DOHH2 (cell line): ENCODE results near the gene ST6GAL1.

Experiments used
- H3F3A ChIP-seq: fragments of 200-600 bp; sonication (generic), shearing (Covaris generic); 2 replicates; pipeline ENCODE4 v1.6.0; 2016; ENCODE audit warnings: antibody characterized with exemption, mild to moderate bottlenecking; ENCODE audit not compliant: control insufficient read depth, insufficient read depth
- H3K27ac ChIP-seq: fragments of 200-600 bp; sonication (generic); 2 replicates; pipeline ENCODE4 v1.5.1; 2014; ENCODE audit warnings: low read depth, mild to moderate bottlenecking, low read length, moderate library complexity
- H3K27me3 ChIP-seq: fragments of 200-600 bp; sonication (generic); 2 replicates; pipeline ENCODE4 v1.6.1; 2014; ENCODE audit warnings: mild to moderate bottlenecking, low read length, mixed read lengths; ENCODE audit not compliant: control insufficient read depth
- H3K36me3 ChIP-seq: fragments of 200-600 bp; sonication (generic); 2 replicates; pipeline ENCODE4 v1.6.1; 2014; ENCODE audit warnings: mild to moderate bottlenecking, low read length, moderate library complexity, mixed read lengths; ENCODE audit not compliant: control insufficient read depth
- H3K4me1 ChIP-seq: fragments of 200-600 bp; sonication (generic); 2 replicates; pipeline ENCODE4 v1.6.1; 2014; ENCODE audit warnings: mild to moderate bottlenecking, low read length, mixed read lengths; ENCODE audit not compliant: control insufficient read depth
- H3K4me2 ChIP-seq: fragments of 200-600 bp; sonication (generic); 2 replicates; pipeline ENCODE4 v1.6.0; 2014; ENCODE audit warnings: mild to moderate bottlenecking, low read length, moderate library complexity
- H3K4me3 ChIP-seq: fragments of 200-600 bp; sonication (generic); 2 replicates; pipeline ENCODE4 v1.5.1; 2014; ENCODE audit warnings: mild to moderate bottlenecking, low read length, mixed read lengths
- H3K79me2 ChIP-seq: fragments of 200-600 bp; sonication (generic); 2 replicates; pipeline ENCODE4 v1.6.1; 2014; ENCODE audit warnings: mild to moderate bottlenecking, low read length, mixed read lengths; ENCODE audit not compliant: control insufficient read depth
- H3K9me2 ChIP-seq: fragments of 200-600 bp; sonication (generic); replicated peaks from 2 replicates; pipeline ENCODE4 v1.6.1; 2014; ENCODE audit warnings: mild to moderate bottlenecking, low read length, mixed read lengths; ENCODE audit not compliant: control insufficient read depth
- H3K9me3 ChIP-seq: fragments of 200-600 bp; sonication (generic); 2 replicates; pipeline ENCODE4 v1.6.1; 2014; ENCODE audit warnings: antibody characterized with exemption, low read length, mixed read lengths; ENCODE audit not compliant: control insufficient read depth, insufficient read depth
- H4K20me1 ChIP-seq: fragments of 200-600 bp; sonication (generic); 2 replicates; pipeline ENCODE4 v1.6.0; 2014; ENCODE audit warnings: low read depth, mild to moderate bottlenecking, antibody characterized with exemption, low read length, moderate library complexity; ENCODE audit not compliant: control insufficient read depth, insufficient read depth
- EZH2phosphoT487 ChIP-seq: fragments of 200-600 bp; sonication (generic); IDR thresholded peaks from 2 replicates; pipeline ENCODE4 v1.6.1; 2017; ENCODE audit warnings: borderline replicate concordance, mild to moderate bottlenecking, antibody characterized with exemption, low read length, moderate library complexity, mixed read lengths
- TF ChIP-seq, protein P1 (sequence below): fragments of 200-600 bp; sonication (generic); IDR thresholded peaks from one replicate; pipeline ENCODE4 v1.5.1; 2014; ENCODE audit warnings: antibody characterized with exemption, mild to moderate bottlenecking, low read depth, low read length; ENCODE audit not compliant: poor library complexity, severe bottlenecking

The ST6GAL1 gene

DNA sequence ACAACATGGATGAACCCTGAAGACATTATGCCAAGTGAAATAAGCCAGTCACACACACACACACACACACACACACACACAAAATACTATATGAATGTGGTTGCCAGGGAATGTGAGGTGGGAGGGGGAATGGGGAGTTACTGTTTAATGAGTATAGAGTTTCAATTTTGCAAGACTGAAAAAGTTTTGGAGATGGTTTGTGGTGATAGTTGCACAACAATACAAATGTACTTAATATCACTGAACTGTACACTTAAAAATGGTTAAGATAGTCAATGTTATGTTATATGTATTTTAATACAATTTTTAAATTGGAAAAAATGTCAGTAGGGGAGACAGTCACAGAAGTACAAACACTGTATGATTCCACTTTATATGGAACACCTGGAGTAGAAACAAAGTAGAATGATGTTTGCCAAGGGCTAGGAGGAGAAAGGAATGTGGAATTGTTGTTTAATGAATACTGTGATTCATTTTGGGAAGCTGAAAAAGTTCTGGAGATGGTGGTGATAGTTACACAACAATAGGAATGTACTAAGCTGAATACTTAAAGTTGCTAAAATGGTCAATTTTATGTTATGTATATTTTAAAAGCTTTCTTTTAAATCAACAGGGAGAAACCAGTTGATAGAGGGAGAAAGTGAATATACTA, 132.3 kb downstream of the ST6GAL1 start:
- 0 out of 2 replicates have a peak, but pooled peaks cover 2% of the 10 kb centered on the region for H4K20me1 ChIP-seq
- peaks cover 89% of the 10 kb centered on the region for H3K79me2 ChIP-seq
- no peaks in the 10 kb centered on the region for H3K9me2 ChIP-seq
- no peaks in the 10 kb centered on the region for H3K27me3 ChIP-seq
- peaks cover 64% of the 10 kb centered on the region for H3F3A ChIP-seq
- peaks cover 90% of the 10 kb centered on the region for H3K36me3 ChIP-seq
- H3K27ac ChIP-seq: peak overlapping the region; percentile 98
- H3K4me2 ChIP-seq: peak overlapping the region; percentile 88
- H3K9me3 ChIP-seq: no peaks in the 10 kb centered on the region
- TF ChIP-seq, protein P1, sequence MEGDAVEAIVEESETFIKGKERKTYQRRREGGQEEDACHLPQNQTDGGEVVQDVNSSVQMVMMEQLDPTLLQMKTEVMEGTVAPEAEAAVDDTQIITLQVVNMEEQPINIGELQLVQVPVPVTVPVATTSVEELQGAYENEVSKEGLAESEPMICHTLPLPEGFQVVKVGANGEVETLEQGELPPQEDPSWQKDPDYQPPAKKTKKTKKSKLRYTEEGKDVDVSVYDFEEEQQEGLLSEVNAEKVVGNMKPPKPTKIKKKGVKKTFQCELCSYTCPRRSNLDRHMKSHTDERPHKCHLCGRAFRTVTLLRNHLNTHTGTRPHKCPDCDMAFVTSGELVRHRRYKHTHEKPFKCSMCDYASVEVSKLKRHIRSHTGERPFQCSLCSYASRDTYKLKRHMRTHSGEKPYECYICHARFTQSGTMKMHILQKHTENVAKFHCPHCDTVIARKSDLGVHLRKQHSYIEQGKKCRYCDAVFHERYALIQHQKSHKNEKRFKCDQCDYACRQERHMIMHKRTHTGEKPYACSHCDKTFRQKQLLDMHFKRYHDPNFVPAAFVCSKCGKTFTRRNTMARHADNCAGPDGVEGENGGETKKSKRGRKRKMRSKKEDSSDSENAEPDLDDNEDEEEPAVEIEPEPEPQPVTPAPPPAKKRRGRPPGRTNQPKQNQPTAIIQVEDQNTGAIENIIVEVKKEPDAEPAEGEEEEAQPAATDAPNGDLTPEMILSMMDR: no peak
- no peak for TF ChIP-seq EZH2phosphoT487
- H3K4me1 ChIP-seq: peaks cover 96% of the 10 kb centered on the region
- H3K4me3 ChIP-seq: peak overlapping the region; percentile 74

DNA sequence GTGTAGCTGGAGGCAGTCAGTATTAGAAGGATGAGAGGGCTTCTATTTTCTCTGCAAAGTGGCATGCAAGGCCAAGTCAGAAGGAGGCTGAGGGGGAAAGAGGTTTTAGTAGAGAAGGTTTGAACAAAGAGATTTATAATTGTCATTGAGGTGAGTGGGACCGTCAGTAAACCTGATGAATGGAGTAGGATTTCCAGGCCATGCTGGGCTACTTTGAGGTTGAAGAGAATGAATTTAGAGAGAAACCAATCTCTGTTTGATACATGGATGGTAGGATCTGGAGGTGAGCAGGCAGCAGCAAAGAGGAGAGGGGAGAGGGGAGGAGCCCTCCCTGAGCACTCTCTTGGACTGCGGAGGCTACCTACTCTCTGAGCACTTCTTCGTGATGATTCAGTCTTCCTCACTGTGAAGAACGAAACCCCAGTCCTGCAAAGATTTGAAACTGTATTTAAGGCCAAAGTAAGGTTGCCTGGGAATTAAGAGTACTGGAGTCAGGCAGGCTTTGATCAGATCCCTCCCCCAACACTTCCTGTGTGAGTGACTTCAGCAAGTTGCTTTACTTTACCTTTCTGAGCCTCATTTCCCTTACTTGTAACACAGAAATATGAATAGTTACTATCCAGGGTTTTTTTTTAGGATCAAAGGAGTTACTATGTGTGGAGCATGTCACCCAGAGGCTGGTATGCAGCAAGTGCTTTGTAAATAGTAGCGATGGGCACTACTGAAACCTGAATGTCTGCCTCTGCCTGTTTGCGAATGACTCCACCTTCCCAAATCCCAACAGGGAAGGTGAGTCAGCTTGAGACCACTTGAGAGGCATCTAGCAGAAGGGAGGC, 133.2 kb downstream of the ST6GAL1 start:
- peaks cover 98% of the 10 kb centered on the region for H3K4me1 ChIP-seq
- H3K4me3 ChIP-seq: peak overlapping the region; percentile 74
- H3K9me2 ChIP-seq: no peaks in the 10 kb centered on the region
- H3K4me2 ChIP-seq: peak overlapping the region; percentile 88
- H3K9me3 ChIP-seq: no peaks in the 10 kb centered on the region
- H3K27ac ChIP-seq: peak overlapping the region; percentile 98
- H4K20me1 ChIP-seq: no peaks in the 10 kb centered on the region
- H3K36me3 ChIP-seq: peaks cover 92% of the 10 kb centered on the region
- peaks cover 66% of the 10 kb centered on the region for H3F3A ChIP-seq
- no peaks in the 10 kb centered on the region for H3K27me3 ChIP-seq
- peaks cover 91% of the 10 kb centered on the region for H3K79me2 ChIP-seq
- no peak for TF ChIP-seq EZH2phosphoT487
- TF ChIP-seq, protein P1: no peak

DNA sequence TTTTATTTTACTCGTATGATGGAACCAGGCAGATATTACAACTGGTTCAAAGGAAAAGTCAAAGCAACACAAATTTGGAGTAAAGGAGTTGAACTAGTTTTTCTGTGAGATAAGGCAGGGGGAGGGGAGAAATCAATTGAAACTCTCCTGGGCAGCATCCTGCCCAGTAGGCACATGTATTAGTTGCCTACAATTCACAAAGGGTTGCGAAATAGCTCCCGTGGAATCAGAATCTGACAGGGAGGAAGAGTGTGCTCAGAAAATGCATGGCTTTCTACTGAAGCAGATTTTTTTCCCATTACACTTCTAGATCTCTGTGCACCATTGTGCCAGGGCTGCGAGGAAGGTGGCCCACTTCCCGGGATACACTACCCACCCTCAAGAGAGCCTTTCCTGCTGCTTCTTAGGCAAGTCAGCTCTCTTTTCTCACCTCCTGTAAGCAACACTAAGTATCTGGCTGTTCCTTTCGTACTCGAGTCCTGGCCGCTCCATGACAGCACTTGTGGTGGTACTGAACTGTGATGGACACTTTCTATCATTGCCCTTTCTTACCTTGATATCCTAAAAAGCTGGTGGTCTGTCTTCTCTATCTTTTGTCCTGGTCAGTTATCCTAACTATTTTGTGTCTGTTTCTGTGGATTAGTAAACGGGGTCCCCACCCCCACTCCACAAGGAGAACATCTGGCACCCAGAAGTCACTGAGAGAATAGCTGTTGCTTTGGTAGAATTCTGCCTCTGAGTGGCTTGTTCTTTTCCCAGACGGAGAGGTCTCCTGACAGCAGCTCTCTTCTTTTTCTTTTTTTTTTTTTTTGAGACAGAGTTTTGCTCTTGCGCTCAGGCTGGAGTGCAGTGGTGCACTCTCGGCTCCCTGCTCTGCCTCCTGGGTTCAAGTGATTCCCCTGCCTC, 134.1 kb downstream of the ST6GAL1 start:
- Histone ChIP-seq H3K9me2 (no peaks in the 10 kb centered on the region), H3K27ac (peak overlapping the region; percentile 98), H3F3A (peaks cover 67% of the 10 kb centered on the region)

More for the DNA sequence above, 134.1 kb downstream of the ST6GAL1 start:
- no peaks in the 10 kb centered on the region for H3K27me3 ChIP-seq
- peaks cover 92% of the 10 kb centered on the region for H3K36me3 ChIP-seq
- H4K20me1 ChIP-seq: no peaks in the 10 kb centered on the region
- peaks cover 99% of the 10 kb centered on the region for H3K4me1 ChIP-seq
- TF ChIP-seq EZH2phosphoT487: no peak
- TF ChIP-seq, protein P1: no peak
- H3K9me3 ChIP-seq: no peaks in the 10 kb centered on the region
- peaks cover 91% of the 10 kb centered on the region for H3K79me2 ChIP-seq
- peak overlapping the region; percentile 88 for H3K4me2 ChIP-seq
- peak overlapping the region; percentile 74 for H3K4me3 ChIP-seq
